Gastroesophageal sphincter (tissue), 3 donors: ENCODE results near the gene MINDY1.

Source experiments
- EP300 ChIP-seq: sonication (generic); formaldehyde crosslinking; IDR thresholded peaks from one replicate; pipeline ENCODE4 v1.6.1; 2017; ENCODE audit warnings: antibody characterized with exemption, mild to moderate bottlenecking
- POLR2A ChIP-seq, 2 donors: fragments of 450-650 bp; IDR thresholded peaks; one replicate each; pipeline ENCODE4 v1.6.1; 2017; ENCODE audit warnings: antibody characterized with exemption in 2 of 2, mild to moderate bottlenecking in 2 of 2, moderate library complexity in 1 of 2
- POLR2AphosphoS5 ChIP-seq: sonication (generic); formaldehyde crosslinking; IDR thresholded peaks from one replicate; pipeline ENCODE4 v1.6.1; 2017; ENCODE audit warnings: antibody characterized with exemption
- TF ChIP-seq, protein P1 (sequence below), 4 experiments: fragments of 200-600 bp in 2 of 4; fragments of 450-650 bp in 2 of 4; sonication (generic) in 1 of 4; IDR thresholded peaks; one replicate each; pipeline ENCODE4 v1.5.1; 2017 to 2019; ENCODE audit warnings: antibody characterized with exemption in 4 of 4, mild to moderate bottlenecking in 2 of 4, moderate library complexity in 2 of 4

DNA sequence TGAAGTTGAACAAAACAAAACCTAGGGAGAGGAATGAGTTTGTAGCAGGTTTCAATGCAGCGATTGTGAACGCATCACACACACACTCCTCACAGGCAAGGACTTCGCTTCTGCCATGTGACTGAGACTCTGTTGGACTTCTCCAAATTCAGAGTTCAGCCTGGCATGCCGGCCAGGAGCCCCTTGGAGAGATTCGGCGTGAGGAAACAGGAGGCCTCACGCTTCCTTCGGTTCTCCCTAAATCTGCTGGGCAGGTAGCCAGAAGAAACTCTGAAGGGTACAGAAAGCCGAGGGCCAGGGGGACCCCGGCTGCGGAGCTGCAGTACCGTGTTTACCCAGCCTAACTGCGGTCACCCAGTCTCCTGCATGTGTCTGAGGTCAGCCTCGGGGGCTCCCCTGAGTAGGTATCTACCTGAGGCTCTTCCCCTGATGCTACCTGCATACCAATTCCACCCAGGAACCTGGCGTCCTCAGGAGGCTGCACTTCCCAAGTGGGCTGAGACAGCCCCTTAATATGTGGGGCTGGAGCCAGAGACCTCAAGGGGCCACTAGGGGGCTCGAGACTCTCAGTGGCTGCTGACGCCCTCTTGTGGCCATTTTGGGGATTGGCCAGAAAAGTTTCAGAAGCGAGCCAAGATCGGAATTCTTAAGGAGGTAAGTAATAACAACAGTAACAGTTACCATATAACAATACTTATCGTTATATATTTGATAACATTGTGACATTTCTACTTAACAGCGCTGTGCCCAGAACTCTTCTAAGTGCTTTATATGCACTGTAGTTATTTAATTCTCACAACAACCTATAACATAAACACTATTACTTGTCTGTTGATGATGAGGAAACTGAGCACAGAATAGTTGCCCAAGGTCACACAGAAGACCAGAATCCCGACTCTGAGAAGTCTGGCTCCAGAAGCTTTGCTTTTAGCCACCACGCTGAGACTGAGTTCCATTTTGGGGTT is 27.3 kb downstream of the MINDY1 start:
- TF ChIP-seq, protein P1, sequence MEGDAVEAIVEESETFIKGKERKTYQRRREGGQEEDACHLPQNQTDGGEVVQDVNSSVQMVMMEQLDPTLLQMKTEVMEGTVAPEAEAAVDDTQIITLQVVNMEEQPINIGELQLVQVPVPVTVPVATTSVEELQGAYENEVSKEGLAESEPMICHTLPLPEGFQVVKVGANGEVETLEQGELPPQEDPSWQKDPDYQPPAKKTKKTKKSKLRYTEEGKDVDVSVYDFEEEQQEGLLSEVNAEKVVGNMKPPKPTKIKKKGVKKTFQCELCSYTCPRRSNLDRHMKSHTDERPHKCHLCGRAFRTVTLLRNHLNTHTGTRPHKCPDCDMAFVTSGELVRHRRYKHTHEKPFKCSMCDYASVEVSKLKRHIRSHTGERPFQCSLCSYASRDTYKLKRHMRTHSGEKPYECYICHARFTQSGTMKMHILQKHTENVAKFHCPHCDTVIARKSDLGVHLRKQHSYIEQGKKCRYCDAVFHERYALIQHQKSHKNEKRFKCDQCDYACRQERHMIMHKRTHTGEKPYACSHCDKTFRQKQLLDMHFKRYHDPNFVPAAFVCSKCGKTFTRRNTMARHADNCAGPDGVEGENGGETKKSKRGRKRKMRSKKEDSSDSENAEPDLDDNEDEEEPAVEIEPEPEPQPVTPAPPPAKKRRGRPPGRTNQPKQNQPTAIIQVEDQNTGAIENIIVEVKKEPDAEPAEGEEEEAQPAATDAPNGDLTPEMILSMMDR (IDR thresholded peaks at IDR 0.05), result peak in 3 of 4 experiments; percentile 96 to 98 (median 98)
- TF ChIP-seq POLR2A (IDR thresholded peaks at IDR 0.05) (no peak), POLR2AphosphoS5 (peak; percentile 64), EP300 (no peak)
